Hepatocyte (in vitro differentiated cells): Measurements from ENCODE around the gene ITPR3.

ENCODE experiments used
- EZH2 ChIP-seq: fragments of 200-600 bp; sonication (generic); IDR thresholded peaks from 2 replicates; pipeline ENCODE4 v1.6.1; 2016; ENCODE audit warnings: antibody characterized with exemption, mild to moderate bottlenecking, borderline replicate concordance
- EZH2phosphoT487 ChIP-seq: fragments of 200-600 bp; sonication (generic); IDR thresholded peaks from one replicate; pipeline ENCODE4 v1.6.1; 2018; ENCODE audit warnings: antibody characterized with exemption, mild to moderate bottlenecking, low read depth, moderate library complexity; ENCODE audit not compliant: unreplicated experiment, severe bottlenecking

- TF ChIP-seq EZH2 (no peak), EZH2phosphoT487 (no peak)
Measured at GRCh38 chr6:33713786-33714185, 92.7 kb downstream of the ITPR3 start.
